SU-DHL-6 (cell line): ENCODE results near the gene TMED3.
A peak's percentile ranks its signal among the peaks of the same experiment; 100 is the strongest.

Experiments
- H2AFZ ChIP-seq: fragments of 200-600 bp; sonication (generic); 2 replicates; pipeline ENCODE4 v1.6.1; 2014; ENCODE audit warnings: low read depth, mild to moderate bottlenecking, moderate library complexity, mixed read lengths, antibody characterized with exemption, low read length; ENCODE audit not compliant: severe bottlenecking
- H3F3A ChIP-seq: fragments of 200-600 bp; shearing (Covaris generic); 2 replicates; pipeline ENCODE4 v1.6.0; 2016; ENCODE audit warnings: antibody characterized with exemption, mild to moderate bottlenecking; ENCODE audit not compliant: insufficient read depth
- H3K27ac ChIP-seq: fragments of 200-600 bp; sonication (generic); 2 replicates; pipeline ENCODE4 v1.5.1; 2016; ENCODE audit warnings: low read depth, mild to moderate bottlenecking, low read length, moderate library complexity, mixed read lengths
- H3K27me3 ChIP-seq: fragments of 200-600 bp; sonication (generic), shearing (Covaris generic); 2 replicates; pipeline ENCODE4 v1.6.0; 2014; ENCODE audit warnings: mild to moderate bottlenecking, low read length
- H3K36me3 ChIP-seq: fragments of 200-600 bp; sonication (generic); 2 replicates; pipeline ENCODE4 v1.6.1; 2014; ENCODE audit warnings: mild to moderate bottlenecking, low read length, mixed read lengths
- H3K4me2 ChIP-seq: fragments of 300-600, 200-600 bp; shearing (Covaris generic), sonication (generic); 2 replicates; pipeline ENCODE4 v1.6.0; 2014; ENCODE audit warnings: low read length, low read depth, mild to moderate bottlenecking; ENCODE audit not compliant: poor library complexity, severe bottlenecking
- H3K4me3 ChIP-seq: fragments of 200-600 bp; sonication (generic); 2 replicates; pipeline ENCODE4 v1.5.1; 2014; ENCODE audit warnings: antibody characterized with exemption, low read length, mild to moderate bottlenecking, mixed read lengths; ENCODE audit not compliant: insufficient read depth, poor library complexity, severe bottlenecking
- H3K79me2 ChIP-seq: fragments of 200-600 bp; sonication (generic); 2 replicates; pipeline ENCODE4 v1.6.1; 2014; ENCODE audit warnings: mild to moderate bottlenecking, low read length, moderate library complexity; ENCODE audit not compliant: insufficient read depth
- H3K9ac ChIP-seq: fragments of 200-600 bp; sonication (generic); 2 replicates; pipeline ENCODE4 v1.7.0; 2014; ENCODE audit warnings: mild to moderate bottlenecking, low read length
- H3K9me2 ChIP-seq: fragments of 200-600 bp; sonication (generic); replicated peaks from 2 replicates; pipeline ENCODE4 v1.6.1; 2014; ENCODE audit warnings: low read length; ENCODE audit not compliant: insufficient read depth
- H3K9me3 ChIP-seq: fragments of 200-600 bp; sonication (generic); 2 replicates; pipeline ENCODE4 v1.6.1; 2014; ENCODE audit warnings: low read length, mixed read lengths; ENCODE audit not compliant: insufficient read depth
- H4K20me1 ChIP-seq: fragments of 200-600 bp; sonication (generic); 2 replicates; pipeline ENCODE4 v1.6.1; 2014; ENCODE audit warnings: low read depth, mild to moderate bottlenecking, antibody characterized with exemption, low read length, moderate library complexity, mixed read lengths
- CTCF ChIP-seq: fragments of 200-600 bp; sonication (generic); IDR thresholded peaks from one replicate; pipeline ENCODE4 v1.5.1; 2017; ENCODE audit warnings: antibody characterized with exemption, mild to moderate bottlenecking, low read length, moderate library complexity; ENCODE audit not compliant: insufficient read depth, poor library complexity, severe bottlenecking
- EZH2phosphoT487 ChIP-seq: fragments of 200-600 bp; sonication (generic), shearing (Covaris generic); conservative IDR thresholded peaks from 2 replicates; pipeline ENCODE4 v1.6.1; 2018; ENCODE audit warnings: mild to moderate bottlenecking, antibody characterized with exemption, low read length, moderate library complexity, mixed read lengths

The TMED3 gene

GRCh38 chr15:79310985-79311900, at the start of gene TMED3:
TSS of gene TMED3 (plus strand) at chr15:79311112. CDS start at chr15:79311250, 138 bp downstream.
- peak within 1 kb of the TSS; percentile 89 for H3K9ac ChIP-seq
- peak within 1 kb of the TSS; percentile 89 for H3K4me3 ChIP-seq
- H2AFZ ChIP-seq = peak within 1 kb of the TSS; percentile 99
- peaks cover 24% of the 10 kb centered on the region for H3K79me2 ChIP-seq
- no peaks in the 10 kb centered on the region for H4K20me1 ChIP-seq
- H3K27me3 ChIP-seq = 0 out of 2 replicates have a peak, but pooled peaks cover 2% of the 10 kb centered on the region
- no peaks in the 10 kb centered on the region for H3K9me3 ChIP-seq
- H3K27ac ChIP-seq = peak within 1 kb of the TSS; percentile 46
- TF ChIP-seq CTCF = no peak
- no peak for TF ChIP-seq EZH2phosphoT487
- H3K36me3 ChIP-seq = 0 out of 2 replicates have a peak, but pooled peaks cover 5% of the 10 kb centered on the region
- no peaks in the 10 kb centered on the region for H3K9me2 ChIP-seq
- H3F3A ChIP-seq = 0 out of 2 replicates have a peak, but pooled peaks cover 6% of the 10 kb centered on the region
- peak within 1 kb of the TSS; percentile 79 for H3K4me2 ChIP-seq

GRCh38 chr15:79261836-79262235, 49.1 kb upstream of the TMED3 start:
- H2AFZ ChIP-seq = no peak overlapping the region
- no peaks in the 10 kb centered on the region for H3K36me3 ChIP-seq
- no peaks in the 10 kb centered on the region for H4K20me1 ChIP-seq
- no peak overlapping the region for H3K4me3 ChIP-seq
- no peak overlapping the region for H3K27ac ChIP-seq
- no peaks in the 10 kb centered on the region for H3K9me2 ChIP-seq
- H3K27me3 ChIP-seq = no peaks in the 10 kb centered on the region
- H3K9ac ChIP-seq = no peak overlapping the region
- TF ChIP-seq EZH2phosphoT487 (no peak), CTCF (no peak)
- H3F3A ChIP-seq = no peaks in the 10 kb centered on the region
- no peaks in the 10 kb centered on the region for H3K9me3 ChIP-seq
- no peaks in the 10 kb centered on the region for H3K79me2 ChIP-seq
- H3K4me2 ChIP-seq = no peak overlapping the region

GRCh38 chr15:79265167-79265566, 45.7 kb upstream of the TMED3 start:
- no peaks in the 10 kb centered on the region for H3K9me3 ChIP-seq
- no peak overlapping the region for H3K4me3 ChIP-seq
- H3F3A ChIP-seq = no peaks in the 10 kb centered on the region
- no peaks in the 10 kb centered on the region for H4K20me1 ChIP-seq
- no peaks in the 10 kb centered on the region for H3K9me2 ChIP-seq
- H3K27me3 ChIP-seq = no peaks in the 10 kb centered on the region
- no peak overlapping the region for H2AFZ ChIP-seq
- no peaks in the 10 kb centered on the region for H3K36me3 ChIP-seq
- H3K79me2 ChIP-seq = no peaks in the 10 kb centered on the region
- no peak overlapping the region for H3K9ac ChIP-seq
- H3K4me2 ChIP-seq = no peak overlapping the region
- no peak overlapping the region for H3K27ac ChIP-seq
- TF ChIP-seq EZH2phosphoT487 = no peak
- TF ChIP-seq CTCF = no peak
